Astrocyte (in vitro differentiated cells and primary cell): ENCODE measurements around the gene DIDO1. TPM values are rescaled to one million over a fixed set of nuclear protein-coding genes. Genes with fewer than 3 reads are reported as not detected.
"Not testable (repeated sequence)": the region's sequence is repeated elsewhere in the genome, so short reads cannot be mapped to it uniquely, and the experiment has no call there.

Experiments
- DNase-seq: peaks from one replicate; pipeline ENCODE4 v3.0.0-alpha.2; 2010; ENCODE audit warnings: low read depth
- FAIRE-seq: peaks from 2 replicates; lab custom pipeline; 2011; peaks lifted over from hg19 to GRCh38; lab: Jason Lieb, UNC
- H2AFZ ChIP-seq: 2 replicates; pipeline ENCODE4 v1.6.0; 2012; ENCODE audit warnings: low read depth, low read length, inconsistent platforms
- H3K27ac ChIP-seq: 2 replicates; pipeline ENCODE4 v1.5.1; 2011; ENCODE audit warnings: low read depth, low read length, inconsistent platforms
- H3K27me3 ChIP-seq: 2 replicates; pipeline ENCODE4 v1.6.0; 2011; ENCODE audit warnings: low read length, inconsistent platforms; ENCODE audit not compliant: insufficient read depth
- H3K36me3 ChIP-seq: 2 replicates; pipeline ENCODE4 v1.5.1; 2011; ENCODE audit warnings: low read length, inconsistent platforms; ENCODE audit not compliant: insufficient read depth
- H3K4me1 ChIP-seq: 2 replicates; pipeline ENCODE4 v1.5.1; 2011; ENCODE audit warnings: low read length, inconsistent platforms; ENCODE audit not compliant: insufficient read depth
- H3K4me2 ChIP-seq: 2 replicates; pipeline ENCODE4 v1.6.0; 2012; ENCODE audit warnings: low read length, inconsistent platforms
- H3K4me3 ChIP-seq: 2 replicates; pipeline ENCODE4 v1.5.1; 2011; ENCODE audit warnings: low read depth, mild to moderate bottlenecking, low read length, inconsistent platforms; ENCODE audit not compliant: insufficient read depth
- H3K79me2 ChIP-seq: 2 replicates; pipeline ENCODE4 v1.6.0; 2012; ENCODE audit warnings: mild to moderate bottlenecking, low read length, inconsistent platforms; ENCODE audit not compliant: insufficient read depth
- H3K9ac ChIP-seq: 2 replicates; pipeline ENCODE4 v1.6.0; 2012; ENCODE audit warnings: mild to moderate bottlenecking, low read length, inconsistent platforms
- H3K9me3 ChIP-seq: 2 replicates; pipeline ENCODE4 v1.5.1; 2012; ENCODE audit warnings: low read depth, mild to moderate bottlenecking, low read length, inconsistent platforms; ENCODE audit not compliant: insufficient read depth
- H4K20me1 ChIP-seq: 2 replicates; pipeline ENCODE4 v1.6.0; 2012; ENCODE audit warnings: low read length, inconsistent platforms; ENCODE audit not compliant: insufficient read depth
- H3K27ac Mint-ChIP-seq: one replicate; pipeline ENCODE4 v1.8.0; 2021; ENCODE audit warnings: mild to moderate bottlenecking, mixed read lengths; ENCODE audit not compliant: unreplicated experiment
- H3K27me3 Mint-ChIP-seq: one replicate; pipeline ENCODE4 v1.8.0; 2021; ENCODE audit warnings: low read depth, mixed read lengths; ENCODE audit not compliant: unreplicated experiment
- H3K36me3 Mint-ChIP-seq: one replicate; pipeline ENCODE4 v1.8.0; 2021; ENCODE audit warnings: low read depth, mixed read lengths; ENCODE audit not compliant: unreplicated experiment
- H3K4me1 Mint-ChIP-seq: one replicate; pipeline ENCODE4 v1.8.0; 2021; ENCODE audit warnings: low read depth, mixed read lengths; ENCODE audit not compliant: unreplicated experiment
- H3K4me3 Mint-ChIP-seq: one replicate; pipeline ENCODE4 v1.8.0; 2021; ENCODE audit warnings: mild to moderate bottlenecking, moderate library complexity, mixed read lengths; ENCODE audit not compliant: unreplicated experiment
- H3K9me3 Mint-ChIP-seq: one replicate; pipeline ENCODE4 v1.8.0; 2021; ENCODE audit warnings: mild to moderate bottlenecking, mixed read lengths; ENCODE audit not compliant: unreplicated experiment
- EZH2 ChIP-seq: IDR thresholded peaks from 2 replicates; pipeline ENCODE4 v1.6.1; 2012; ENCODE audit warnings: mild to moderate bottlenecking, low read length, inconsistent platforms; ENCODE audit not compliant: insufficient read depth
- total RNA-seq: library from RNA; stranded (reverse); gene quantifications from 2 replicates; pipeline ENCODE4 v1.2.1, GENCODE V29; 2021
- TF ChIP-seq, protein P1 (sequence below): IDR thresholded peaks from 2 replicates; pipeline ENCODE4 v1.5.1; 2011; ENCODE audit warnings: low read depth, mild to moderate bottlenecking, inconsistent platforms, low read length, moderate library complexity; ENCODE audit not compliant: insufficient read depth

DIDO1 gene
- total RNA-seq, 1 donor from 2014 or later = 39.0 TPM

DNA sequence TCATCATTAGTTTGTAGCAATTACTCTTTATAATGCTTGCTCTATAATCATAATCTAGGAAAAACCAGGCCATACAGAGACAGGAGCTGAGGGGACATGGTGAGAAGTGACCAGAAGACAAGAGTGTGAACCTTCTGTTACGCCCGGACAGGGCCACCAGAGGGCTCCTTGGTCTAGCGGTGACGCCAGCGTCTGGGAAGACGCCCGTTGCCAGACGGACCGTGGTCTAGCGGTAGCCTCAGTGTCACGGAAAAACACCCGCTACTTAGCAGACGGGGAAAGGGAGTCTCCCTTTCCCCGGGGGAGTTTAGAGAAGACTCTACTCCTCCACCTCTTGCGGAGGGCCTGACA, 52.6 kb downstream of the DIDO1 start:
- H3K4me3 Mint-ChIP-seq, H3K36me3 ChIP-seq, H3K9me3 ChIP-seq, H3K9me3 Mint-ChIP-seq, H2AFZ ChIP-seq, H3K36me3 Mint-ChIP-seq, H3K27me3 ChIP-seq, H3K27ac ChIP-seq, H3K27me3 Mint-ChIP-seq, H3K9ac ChIP-seq, H3K4me3 ChIP-seq, H3K79me2 ChIP-seq, H4K20me1 ChIP-seq, H3K4me1 ChIP-seq, FAIRE-seq: not testable (repeated sequence)
- peak; percentile 39 for DNase-seq
- Mint-ChIP-seq H3K27ac (peak overlapping the region; percentile 87), H3K4me1 (peaks cover 18% of the 10 kb centered on the region)
- TF ChIP-seq, protein P1, sequence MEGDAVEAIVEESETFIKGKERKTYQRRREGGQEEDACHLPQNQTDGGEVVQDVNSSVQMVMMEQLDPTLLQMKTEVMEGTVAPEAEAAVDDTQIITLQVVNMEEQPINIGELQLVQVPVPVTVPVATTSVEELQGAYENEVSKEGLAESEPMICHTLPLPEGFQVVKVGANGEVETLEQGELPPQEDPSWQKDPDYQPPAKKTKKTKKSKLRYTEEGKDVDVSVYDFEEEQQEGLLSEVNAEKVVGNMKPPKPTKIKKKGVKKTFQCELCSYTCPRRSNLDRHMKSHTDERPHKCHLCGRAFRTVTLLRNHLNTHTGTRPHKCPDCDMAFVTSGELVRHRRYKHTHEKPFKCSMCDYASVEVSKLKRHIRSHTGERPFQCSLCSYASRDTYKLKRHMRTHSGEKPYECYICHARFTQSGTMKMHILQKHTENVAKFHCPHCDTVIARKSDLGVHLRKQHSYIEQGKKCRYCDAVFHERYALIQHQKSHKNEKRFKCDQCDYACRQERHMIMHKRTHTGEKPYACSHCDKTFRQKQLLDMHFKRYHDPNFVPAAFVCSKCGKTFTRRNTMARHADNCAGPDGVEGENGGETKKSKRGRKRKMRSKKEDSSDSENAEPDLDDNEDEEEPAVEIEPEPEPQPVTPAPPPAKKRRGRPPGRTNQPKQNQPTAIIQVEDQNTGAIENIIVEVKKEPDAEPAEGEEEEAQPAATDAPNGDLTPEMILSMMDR = peak; percentile 41
- peak overlapping the region; percentile 26 for H3K4me2 ChIP-seq

DNA sequence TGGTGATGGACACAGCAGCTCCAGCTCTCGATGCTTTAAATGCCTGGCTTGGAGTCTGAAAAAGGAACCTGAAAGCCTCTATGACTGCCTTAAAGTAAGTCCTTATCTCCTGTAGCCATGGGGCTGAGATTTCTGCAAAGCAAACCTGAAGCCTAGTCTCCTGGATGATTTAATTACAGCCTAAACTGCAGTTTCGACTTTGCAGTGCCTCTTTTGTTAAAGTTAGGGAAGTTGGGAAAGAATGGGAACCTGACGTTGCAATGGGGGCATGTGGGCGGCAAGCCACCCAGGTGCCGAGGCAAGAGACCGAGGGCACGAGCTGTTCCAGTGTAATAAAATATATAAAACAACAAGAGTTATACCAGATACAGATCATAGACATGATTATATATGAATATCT, 53.0 kb downstream of the DIDO1 start:
- no peak overlapping the region for H3K4me3 ChIP-seq
- peak overlapping the region; percentile 87 for H3K27ac Mint-ChIP-seq
- H3K27me3 ChIP-seq = no peaks in the 10 kb centered on the region
- no peaks in the 10 kb centered on the region for H3K27me3 Mint-ChIP-seq
- DNase-seq (no peak), FAIRE-seq (no peak)
- H3K9me3 ChIP-seq = no peaks in the 10 kb centered on the region
- H3K79me2 ChIP-seq = no peaks in the 10 kb centered on the region
- H3K4me2 ChIP-seq = no peak overlapping the region
- no peak overlapping the region for H3K4me3 Mint-ChIP-seq
- no peak overlapping the region for H3K9ac ChIP-seq
- H4K20me1 ChIP-seq = no peaks in the 10 kb centered on the region
- peaks cover 18% of the 10 kb centered on the region for H3K4me1 Mint-ChIP-seq
- H3K36me3 Mint-ChIP-seq = no peaks in the 10 kb centered on the region
- H2AFZ ChIP-seq = no peak overlapping the region
- H3K9me3 Mint-ChIP-seq = peaks cover 1% of the 10 kb centered on the region
- TF ChIP-seq, protein P1 = no peak
- no peak for TF ChIP-seq EZH2
- no peaks in the 10 kb centered on the region for H3K36me3 ChIP-seq
- peaks cover 7% of the 10 kb centered on the region for H3K4me1 ChIP-seq
- H3K27ac ChIP-seq = no peak overlapping the region

DNA sequence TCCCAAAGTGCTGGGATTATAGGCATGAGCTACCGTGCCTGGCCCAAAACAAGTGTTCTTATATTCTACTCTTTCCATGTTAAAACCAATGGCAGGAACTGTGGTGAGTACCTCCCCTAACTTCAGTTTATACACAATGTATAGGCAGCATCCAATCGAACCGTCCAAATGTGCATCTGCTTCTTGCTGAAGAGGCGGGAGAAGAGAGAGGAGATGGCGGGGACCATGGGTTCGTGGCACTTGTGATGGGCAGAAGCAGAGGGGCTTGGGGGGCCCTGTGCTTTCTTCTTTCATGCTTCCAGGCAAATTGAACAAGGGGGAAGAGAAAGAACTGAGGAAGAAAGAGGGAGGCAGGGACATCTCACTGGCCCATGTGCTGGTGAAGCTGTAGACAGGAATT, 53.4 kb downstream of the DIDO1 start:
- Mint-ChIP-seq H3K4me1 (peaks cover 18% of the 10 kb centered on the region), H3K9me3 (peaks cover 1% of the 10 kb centered on the region), H3K27ac (peak overlapping the region; percentile 38), H3K36me3 (no peaks in the 10 kb centered on the region), H3K4me3 (no peak overlapping the region), H3K27me3 (peaks cover 3% of the 10 kb centered on the region)
- H3K27me3 ChIP-seq = no peaks in the 10 kb centered on the region
- DNase-seq (no peak), FAIRE-seq (no peak)
- H3K4me1 ChIP-seq = peaks cover 7% of the 10 kb centered on the region
- no peak overlapping the region for H3K4me3 ChIP-seq
- H3K9ac ChIP-seq = no peak overlapping the region
- TF ChIP-seq, protein P1 = no peak
- no peak for TF ChIP-seq EZH2
- H3K9me3 ChIP-seq = no peaks in the 10 kb centered on the region
- H4K20me1 ChIP-seq = no peaks in the 10 kb centered on the region
- H3K4me2 ChIP-seq = no peak overlapping the region
- H3K79me2 ChIP-seq = no peaks in the 10 kb centered on the region
- no peak overlapping the region for H3K27ac ChIP-seq
- H2AFZ ChIP-seq = no peak overlapping the region
- H3K36me3 ChIP-seq = no peaks in the 10 kb centered on the region
